ENCODE measurements around the gene CROCC. TPM values are rescaled to one million over a fixed set of nuclear protein-coding genes. Genes with fewer than 3 reads are reported as not detected.
"Not testable (repeated sequence)": the region's sequence is repeated elsewhere in the genome, so short reads cannot be mapped to it uniquely, and the experiment has no call there.

Gene CROCC
- 25.7 and 28.6 TPM in 2 replicates for total RNA-seq

GRCh38 chr1:16921391-16922185 lies at the start of gene CROCC:
TSS of gene CROCC (plus strand) at chr1:16921931. CDS start at chr1:16922019, 88 bp downstream.
- peaks cover 11% of the 10 kb centered on the region for H3K4me1 Mint-ChIP-seq (ENCODE audit: low read depth)
- intact Hi-C loops (cut with micrococcal nuclease), result no loop called here
- no peaks in the 10 kb centered on the region for H3K27me3 Mint-ChIP-seq (ENCODE audit: low read depth)
- peak within 1 kb of the TSS; percentile 58 for H3K27ac Mint-ChIP-seq
- no peaks in the 10 kb centered on the region for H3K36me3 Mint-ChIP-seq (ENCODE audit: low read depth)
- DNase-seq (ENCODE audit: low spot score), result no peak
- H3K4me3 Mint-ChIP-seq (ENCODE audit: low read depth), result peak within 1 kb of the TSS; percentile 34
- no peaks in the 10 kb centered on the region for H3K9me3 Mint-ChIP-seq

GRCh38 chr1:16872152-16873075 lies 49.3 kb upstream of the CROCC start:
- DNase-seq (ENCODE audit: low spot score); H3K27ac Mint-ChIP-seq; intact Hi-C loops (cut with micrococcal nuclease); H3K36me3 Mint-ChIP-seq (ENCODE audit: low read depth); H3K4me1 Mint-ChIP-seq (ENCODE audit: low read depth); H3K9me3 Mint-ChIP-seq; H3K4me3 Mint-ChIP-seq (ENCODE audit: low read depth): not testable (repeated sequence)
- peaks cover 46% of the 10 kb centered on the region for H3K27me3 Mint-ChIP-seq (ENCODE audit: low read depth)

- H3K27me3 Mint-ChIP-seq (ENCODE audit: low read depth), result peaks cover 46% of the 10 kb centered on the region
- DNase-seq (ENCODE audit: low spot score); intact Hi-C loops (cut with micrococcal nuclease); H3K27ac Mint-ChIP-seq; H3K4me3 Mint-ChIP-seq (ENCODE audit: low read depth); H3K4me1 Mint-ChIP-seq (ENCODE audit: low read depth); H3K9me3 Mint-ChIP-seq; H3K36me3 Mint-ChIP-seq (ENCODE audit: low read depth): not testable (repeated sequence)
These were observed 48.5 kb upstream of the CROCC start for GRCh38 chr1:16873076-16873879.

GRCh38 chr1:16874968-16875765 lies 46.6 kb upstream of the CROCC start:
- H3K27ac Mint-ChIP-seq; DNase-seq (ENCODE audit: low spot score); H3K9me3 Mint-ChIP-seq; H3K4me3 Mint-ChIP-seq (ENCODE audit: low read depth); H3K4me1 Mint-ChIP-seq (ENCODE audit: low read depth); H3K36me3 Mint-ChIP-seq (ENCODE audit: low read depth); intact Hi-C loops (cut with micrococcal nuclease): not testable (repeated sequence)
- H3K27me3 Mint-ChIP-seq (ENCODE audit: low read depth), result peaks cover 51% of the 10 kb centered on the region

GRCh38 chr1:16881742-16882141 lies 40.0 kb upstream of the CROCC start:
- H3K4me3 Mint-ChIP-seq (ENCODE audit: low read depth); H3K9me3 Mint-ChIP-seq; intact Hi-C loops (cut with micrococcal nuclease); H3K4me1 Mint-ChIP-seq (ENCODE audit: low read depth); DNase-seq (ENCODE audit: low spot score); H3K36me3 Mint-ChIP-seq (ENCODE audit: low read depth); H3K27ac Mint-ChIP-seq: not testable (repeated sequence)
- H3K27me3 Mint-ChIP-seq (ENCODE audit: low read depth), result peaks cover 63% of the 10 kb centered on the region

GRCh38 chr1:16882986-16883385 lies 38.7 kb upstream of the CROCC start:
- H3K27me3 Mint-ChIP-seq (ENCODE audit: low read depth), result peaks cover 70% of the 10 kb centered on the region
- no peaks in the 10 kb centered on the region for H3K9me3 Mint-ChIP-seq
- intact Hi-C loops (cut with micrococcal nuclease), result no loop called here
- H3K4me3 Mint-ChIP-seq (ENCODE audit: low read depth), result no peak overlapping the region
- no peak for DNase-seq (ENCODE audit: low spot score)
- H3K4me1 Mint-ChIP-seq (ENCODE audit: low read depth), result no peaks in the 10 kb centered on the region
- H3K36me3 Mint-ChIP-seq (ENCODE audit: low read depth), result no peaks in the 10 kb centered on the region
- H3K27ac Mint-ChIP-seq, result no peak overlapping the region

GRCh38 chr1:16884487-16884886 lies 37.2 kb upstream of the CROCC start:
- H3K27ac Mint-ChIP-seq; H3K36me3 Mint-ChIP-seq (ENCODE audit: low read depth); H3K4me3 Mint-ChIP-seq (ENCODE audit: low read depth); H3K9me3 Mint-ChIP-seq; DNase-seq (ENCODE audit: low spot score); intact Hi-C loops (cut with micrococcal nuclease); H3K4me1 Mint-ChIP-seq (ENCODE audit: low read depth): not testable (repeated sequence)
- H3K27me3 Mint-ChIP-seq (ENCODE audit: low read depth), result peaks cover 77% of the 10 kb centered on the region

- Mint-ChIP-seq H3K4me3 (ENCODE audit: low read depth) (no peak overlapping the region), H3K27ac (no peak overlapping the region), H3K27me3 (ENCODE audit: low read depth) (peaks cover 84% of the 10 kb centered on the region), H3K9me3 (no peaks in the 10 kb centered on the region), H3K36me3 (ENCODE audit: low read depth) (no peaks in the 10 kb centered on the region), H3K4me1 (ENCODE audit: low read depth) (peaks cover 8% of the 10 kb centered on the region)
- no peak for DNase-seq (ENCODE audit: low spot score)
- intact Hi-C loops (cut with micrococcal nuclease), result no loop called here
These were observed 34.7 kb upstream of the CROCC start for GRCh38 chr1:16886860-16887605.

GRCh38 chr1:16888860-16889816 lies 32.6 kb upstream of the CROCC start:
- Mint-ChIP-seq H3K27ac (peak overlapping the region; percentile 19), H3K36me3 (ENCODE audit: low read depth) (no peaks in the 10 kb centered on the region), H3K4me3 (ENCODE audit: low read depth) (peak overlapping the region; percentile 81), H3K4me1 (ENCODE audit: low read depth) (peaks cover 8% of the 10 kb centered on the region), H3K9me3 (no peaks in the 10 kb centered on the region), H3K27me3 (ENCODE audit: low read depth) (peaks cover 77% of the 10 kb centered on the region)
- intact Hi-C loops (cut with micrococcal nuclease), result no loop called here
- DNase-seq (ENCODE audit: low spot score), result no peak

GRCh38 chr1:16890539-16891021 lies 31.2 kb upstream of the CROCC start:
- Mint-ChIP-seq H3K27me3 (ENCODE audit: low read depth) (peaks cover 68% of the 10 kb centered on the region), H3K4me1 (ENCODE audit: low read depth) (peaks cover 13% of the 10 kb centered on the region)
- H3K36me3 Mint-ChIP-seq (ENCODE audit: low read depth); intact Hi-C loops (cut with micrococcal nuclease); H3K9me3 Mint-ChIP-seq; H3K27ac Mint-ChIP-seq; H3K4me3 Mint-ChIP-seq (ENCODE audit: low read depth); DNase-seq (ENCODE audit: low spot score): not testable (repeated sequence)
